ENCODE measurements around the gene MIA. TPM values are rescaled to one million over a fixed set of nuclear protein-coding genes. Genes with fewer than 3 reads are reported as not detected.
A peak's percentile ranks its signal among the peaks of the same experiment; 100 is the strongest.

MIA gene
- total RNA-seq, 4 donors from 2014 or later = 127 to 322 (median 209) TPM

DNA sequence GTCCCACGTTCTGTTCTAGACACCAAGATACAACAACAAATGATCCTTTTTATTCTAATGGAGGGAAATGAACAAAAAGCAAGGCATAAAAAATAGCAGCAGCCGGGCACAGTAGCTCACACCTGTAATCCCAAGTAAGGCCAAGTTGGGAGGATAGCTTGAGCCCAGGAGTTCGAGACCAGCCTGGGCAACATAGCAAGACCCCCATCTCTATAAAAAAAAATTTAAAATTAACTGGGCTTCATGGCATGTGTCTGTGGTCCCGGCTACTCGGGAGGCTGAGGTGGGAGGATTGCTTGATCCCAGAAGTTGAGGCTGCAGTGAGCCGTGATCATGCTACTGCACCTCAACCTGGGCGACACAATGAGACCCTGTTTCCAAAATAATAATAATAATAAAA is 1.0 kb downstream of the MIA start:
- H3K9me3 ChIP-seq = no peaks in the 10 kb centered on the region
- WGBS, 2 donors = 57 to 62% methylated on average over 7 of the region's 7 CpGs
- peak overlapping the region; percentile 60 to 97 (median 92) for H3K27ac ChIP-seq
- peaks cover 0 to 37% (median 18%) of the 10 kb centered on the region in 4 donors for H3K4me1 ChIP-seq
- H3K27me3 ChIP-seq = no peaks in the 10 kb centered on the region
- TF ChIP-seq EP300 (IDR thresholded peaks at IDR 0.05) (no peak), POLR2A (IDR thresholded peaks at IDR 0.05) (no peak)
- TF ChIP-seq, protein P1, sequence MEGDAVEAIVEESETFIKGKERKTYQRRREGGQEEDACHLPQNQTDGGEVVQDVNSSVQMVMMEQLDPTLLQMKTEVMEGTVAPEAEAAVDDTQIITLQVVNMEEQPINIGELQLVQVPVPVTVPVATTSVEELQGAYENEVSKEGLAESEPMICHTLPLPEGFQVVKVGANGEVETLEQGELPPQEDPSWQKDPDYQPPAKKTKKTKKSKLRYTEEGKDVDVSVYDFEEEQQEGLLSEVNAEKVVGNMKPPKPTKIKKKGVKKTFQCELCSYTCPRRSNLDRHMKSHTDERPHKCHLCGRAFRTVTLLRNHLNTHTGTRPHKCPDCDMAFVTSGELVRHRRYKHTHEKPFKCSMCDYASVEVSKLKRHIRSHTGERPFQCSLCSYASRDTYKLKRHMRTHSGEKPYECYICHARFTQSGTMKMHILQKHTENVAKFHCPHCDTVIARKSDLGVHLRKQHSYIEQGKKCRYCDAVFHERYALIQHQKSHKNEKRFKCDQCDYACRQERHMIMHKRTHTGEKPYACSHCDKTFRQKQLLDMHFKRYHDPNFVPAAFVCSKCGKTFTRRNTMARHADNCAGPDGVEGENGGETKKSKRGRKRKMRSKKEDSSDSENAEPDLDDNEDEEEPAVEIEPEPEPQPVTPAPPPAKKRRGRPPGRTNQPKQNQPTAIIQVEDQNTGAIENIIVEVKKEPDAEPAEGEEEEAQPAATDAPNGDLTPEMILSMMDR (IDR thresholded peaks at IDR 0.05) = no peak
- DNase-seq (ENCODE audit: low spot score in 2 of 2) = no peak
- H3K36me3 ChIP-seq = peaks cover 0 to 8% (median 0%) of the 10 kb centered on the region in 3 donors
- peak overlapping the region in 3 of 4 donors; percentile 44 to 95 (median 81) for H3K4me3 ChIP-seq

DNA sequence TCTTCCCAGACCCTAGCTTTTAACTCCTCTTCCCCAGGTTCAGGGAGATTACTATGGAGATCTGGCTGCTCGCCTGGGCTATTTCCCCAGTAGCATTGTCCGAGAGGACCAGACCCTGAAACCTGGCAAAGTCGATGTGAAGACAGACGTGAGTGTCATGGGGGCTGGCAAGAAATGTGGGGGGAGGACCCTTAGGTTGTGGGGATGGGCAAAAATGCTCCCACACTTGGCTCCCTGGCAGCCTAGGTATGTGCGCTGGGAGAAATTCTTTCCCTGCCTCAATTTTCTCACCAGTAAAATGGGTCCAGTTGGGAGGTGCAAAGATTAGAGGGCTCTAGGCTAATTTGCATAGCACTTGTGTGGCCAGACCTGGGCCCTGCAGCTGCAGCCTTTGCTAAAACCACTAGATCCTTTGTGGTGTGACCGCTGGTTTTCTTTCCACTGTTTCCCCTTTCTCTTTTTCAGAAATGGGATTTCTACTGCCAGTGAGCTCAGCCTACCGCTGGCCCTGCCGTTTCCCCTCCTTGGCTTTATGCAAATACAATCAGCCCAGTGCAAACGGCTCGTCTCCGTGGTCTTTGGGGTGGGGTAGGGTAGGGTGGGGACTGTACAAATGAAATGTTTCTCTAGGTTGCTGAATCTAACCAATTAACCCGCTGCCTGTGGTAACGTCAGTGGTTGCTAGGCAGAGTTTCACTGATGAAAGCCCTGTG is 1.8 kb downstream of the MIA start:
- TF ChIP-seq, protein P1 (IDR thresholded peaks at IDR 0.05) = peak in 1 of 5 experiments; percentile 9
- no peak for TF ChIP-seq EP300 (IDR thresholded peaks at IDR 0.05)
- no peak for TF ChIP-seq POLR2A (IDR thresholded peaks at IDR 0.05)
- Histone ChIP-seq H3K9me3 (no peaks in the 10 kb centered on the region), H3K27ac (peak overlapping the region; percentile 87 to 97 (median 92)), H3K36me3 (peaks cover 0 to 7% (median 0%) of the 10 kb centered on the region in 3 donors), H3K27me3 (no peaks in the 10 kb centered on the region), H3K4me1 (peaks cover 0 to 37% (median 18%) of the 10 kb centered on the region in 4 donors), H3K4me3 (peak overlapping the region; percentile 44 to 95 (median 78))
- 7 to 8% methylated on average over 13 of the region's 13 CpGs for WGBS, 2 donors
- peak; percentile 88 to 98 for DNase-seq (ENCODE audit: low spot score in 2 of 2)

DNA sequence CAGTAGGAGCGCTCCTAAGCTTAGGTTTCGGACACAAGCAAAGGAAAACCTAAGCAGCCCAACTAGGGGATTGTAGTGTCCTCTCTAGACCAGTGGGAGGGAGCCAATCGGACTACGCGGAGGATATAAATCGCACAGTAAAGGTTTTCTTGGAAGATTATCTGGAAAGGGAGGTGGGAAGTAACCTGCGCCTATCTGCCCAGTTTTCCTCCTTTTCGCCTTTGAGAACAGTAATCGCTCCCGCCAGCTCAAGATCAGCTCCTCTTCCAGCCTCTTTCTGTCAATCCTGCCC is 2.3 kb downstream of the MIA start:
- DNase-seq (ENCODE audit: low spot score in 2 of 2) = no peak
- Histone ChIP-seq H3K27me3 (no peaks in the 10 kb centered on the region), H3K4me1 (peaks cover 0 to 37% (median 18%) of the 10 kb centered on the region in 4 donors), H3K27ac (peak overlapping the region; percentile 87 to 97 (median 92)), H3K9me3 (no peaks in the 10 kb centered on the region), H3K36me3 (peaks cover 0 to 12% (median 0%) of the 10 kb centered on the region in 3 donors), H3K4me3 (peak overlapping the region; percentile 44 to 95 (median 78))
- TF ChIP-seq, protein P1 (IDR thresholded peaks at IDR 0.05) = no peak
- WGBS, 2 donors = 1% methylated on average over 10 of the region's 10 CpGs

DNA sequence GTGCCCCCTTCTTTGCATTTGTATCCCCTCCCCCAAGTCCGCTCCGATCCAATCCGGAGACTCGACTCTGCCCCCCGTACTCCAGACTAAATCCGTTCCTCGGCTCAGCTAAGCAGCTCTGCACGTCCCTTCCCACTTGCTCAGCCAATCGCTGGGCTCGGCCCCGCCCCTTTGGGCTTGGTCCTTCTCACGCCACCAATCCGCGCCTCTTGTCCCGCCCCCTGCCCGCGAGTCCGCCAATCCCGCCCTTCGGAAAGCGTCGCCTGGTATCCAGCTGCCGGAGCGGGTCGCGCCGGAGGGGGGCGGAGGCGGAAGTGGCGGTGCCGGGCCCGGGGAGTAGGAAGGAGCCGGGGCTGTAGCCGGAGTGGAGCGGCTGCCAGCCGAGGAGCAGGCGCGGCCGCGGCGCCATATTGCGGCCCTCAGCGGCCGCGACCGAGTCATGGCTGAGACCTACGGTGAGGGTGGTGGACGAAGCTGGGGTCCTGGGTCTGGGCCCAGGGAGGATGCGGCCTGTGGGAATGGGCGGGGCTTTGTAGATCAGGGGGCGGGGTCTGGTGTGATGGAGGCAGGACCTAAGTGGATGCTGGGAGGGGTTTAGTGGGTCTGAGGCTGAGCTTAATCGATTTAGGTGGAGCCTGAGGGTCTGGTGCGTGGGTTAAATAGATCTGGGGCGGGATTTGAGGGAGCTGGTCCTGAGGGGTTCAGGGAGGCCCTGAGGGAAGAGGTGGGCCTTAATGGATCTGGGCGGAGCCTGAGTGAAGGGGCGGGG is 2.8 kb downstream of the MIA start, which contains the start of gene RAB4B:
TSS of gene RAB4B (plus strand) at position 311 of the 769 bp plus-strand sequence. CDS start at position 440, 129 bp downstream.
- 1% methylated on average over 54 to 56 of the region's 56 CpGs for WGBS, 2 donors
- peak; percentile 99 to 100 for DNase-seq (ENCODE audit: low spot score in 2 of 2)
- Histone ChIP-seq H3K27me3 (no peaks in the 10 kb centered on the region), H3K9me3 (no peaks in the 10 kb centered on the region), H3K4me1 (peaks cover 0 to 37% (median 18%) of the 10 kb centered on the region in 4 donors), H3K4me3 (peak within 1 kb of the TSS; percentile 51 to 95 (median 78)), H3K27ac (peak within 1 kb of the TSS; percentile 87 to 97 (median 92)), H3K36me3 (peaks cover 0 to 15% (median 0%) of the 10 kb centered on the region in 3 donors)
- TF ChIP-seq, protein P1 (IDR thresholded peaks at IDR 0.05) = peak in 2 of 5 experiments; percentile 55 to 62
- TF ChIP-seq EP300 (IDR thresholded peaks at IDR 0.05) (peak; percentile 27 to 79), POLR2A (IDR thresholded peaks at IDR 0.05) (peak; percentile 47 to 88)

All from tibial nerve (tissue), 4 donors.